8988T (cell line): ENCODE results near the gene HOMER3.

Source experiments
- DNase-seq: peaks from one replicate; pipeline ENCODE4 v3.0.0; 2011

HOMER3 gene

DNA sequence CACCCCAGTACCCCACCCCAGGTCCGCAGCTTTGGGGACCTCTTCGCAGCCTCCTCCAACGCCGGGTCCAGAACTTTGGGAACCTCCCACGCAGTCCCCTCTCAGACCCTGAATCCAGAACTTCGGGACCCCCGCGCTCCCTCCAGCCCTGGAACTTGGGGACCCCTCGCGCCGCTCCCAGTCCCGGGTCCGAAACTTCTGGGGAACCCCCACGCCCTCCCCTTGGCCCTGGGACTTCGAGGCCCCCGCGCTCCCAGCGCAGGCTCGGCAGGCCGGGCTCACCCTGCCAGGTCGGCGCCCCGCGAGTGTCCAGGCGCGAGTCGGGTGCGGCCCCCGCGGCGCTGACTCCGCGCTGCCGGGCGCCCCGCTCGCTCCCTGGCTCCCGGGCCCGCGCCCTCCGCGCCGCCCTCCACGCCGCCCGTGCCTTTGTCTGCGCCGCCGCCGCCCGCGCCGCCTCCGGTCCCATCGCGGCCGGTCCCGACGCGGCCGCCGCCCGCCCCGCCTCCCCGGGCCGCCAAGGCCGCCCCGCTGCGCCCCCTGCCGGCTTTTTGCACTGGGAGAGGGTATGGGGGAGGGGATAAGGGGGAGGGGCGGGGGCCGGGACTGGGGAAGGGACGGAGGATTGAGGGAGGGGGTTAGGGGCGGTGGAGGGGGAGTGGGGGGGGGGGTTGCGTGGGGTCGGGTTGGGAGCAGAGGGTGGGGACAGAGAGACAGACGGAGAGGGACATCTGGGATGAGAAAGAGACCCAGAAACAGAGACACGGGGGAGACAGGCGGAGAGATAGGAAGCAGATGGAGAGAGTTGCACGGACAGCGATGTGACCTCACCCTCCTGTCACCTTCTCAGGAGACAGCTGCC is at the start of gene HOMER3:
Gene HOMER3, minus strand, starts transcription at position 449 of the 859 bp plus-strand sequence. CDS start 2,235 bp downstream, outside the sequence.
- peak; percentile 94 for DNase-seq

DNA sequence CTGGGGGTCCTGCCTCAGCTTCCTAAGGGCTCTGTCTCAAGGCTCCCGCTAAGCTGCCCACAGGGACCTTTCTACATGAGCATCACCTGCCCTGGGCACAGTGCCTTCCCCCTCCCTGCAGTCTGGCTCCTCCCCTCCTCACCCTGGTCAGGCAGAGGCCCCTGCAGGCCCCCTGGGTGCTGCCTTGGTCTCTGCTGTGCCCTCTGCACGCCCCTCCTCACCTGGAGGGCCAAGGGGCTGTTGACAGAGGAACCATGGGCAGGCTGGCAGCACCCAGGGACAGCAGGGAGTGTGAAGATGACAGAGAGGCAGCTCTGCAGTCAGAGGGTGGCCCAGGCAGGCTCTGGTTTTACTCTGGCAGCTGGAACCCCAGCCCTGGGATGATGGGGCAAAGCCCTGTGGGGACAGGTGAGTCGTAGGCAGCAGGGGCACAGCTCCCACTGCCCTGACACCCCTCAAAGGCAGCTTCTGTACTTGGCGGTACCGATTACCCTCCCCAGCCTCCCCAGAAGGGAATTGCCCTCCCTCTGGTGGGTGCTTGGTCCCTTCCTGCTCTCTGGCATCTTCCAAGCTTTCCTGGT is 49.2 kb upstream of the HOMER3 start:
- no peak for DNase-seq

DNA sequence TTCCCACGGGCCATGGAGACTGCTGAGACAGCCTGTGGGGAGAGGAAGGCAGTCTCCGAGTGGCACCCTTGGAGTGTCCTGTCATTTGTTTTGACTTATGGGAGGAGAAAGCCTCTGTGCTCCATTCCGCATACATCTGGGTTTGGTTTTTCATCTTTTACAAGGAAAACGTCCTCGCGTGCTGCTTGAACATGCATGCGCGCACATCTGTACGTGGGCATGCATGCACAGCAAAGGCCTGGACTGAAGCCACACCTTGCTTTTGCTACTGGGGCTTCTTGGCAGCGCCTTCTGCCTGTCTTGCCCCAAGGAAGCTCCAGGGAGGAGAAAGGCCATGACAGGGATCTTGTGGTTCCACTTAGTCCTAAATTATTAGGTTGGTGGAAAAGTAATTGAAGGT is 48.3 kb upstream of the HOMER3 start:
- DNase-seq, result no peak

DNA sequence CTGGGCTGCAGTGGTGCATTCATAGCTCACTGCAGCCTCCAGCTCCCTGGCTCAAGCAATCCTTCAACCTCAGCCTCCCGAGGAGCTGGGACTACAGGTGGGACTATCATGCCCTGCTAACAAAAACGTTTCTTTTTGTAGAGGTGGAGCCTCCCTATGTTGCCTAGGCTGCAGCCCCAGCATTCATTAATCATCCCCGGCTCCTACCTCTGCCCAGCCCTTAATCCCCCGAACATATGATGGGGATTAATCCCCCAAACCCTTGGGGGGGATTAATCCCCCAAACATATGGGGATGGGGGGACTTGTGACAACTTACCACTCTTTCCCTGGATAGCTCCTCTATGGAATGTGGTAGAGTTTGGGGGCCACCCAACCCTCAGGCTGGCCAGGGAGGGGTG is 46.4 kb upstream of the HOMER3 start:
- no peak for DNase-seq

DNA sequence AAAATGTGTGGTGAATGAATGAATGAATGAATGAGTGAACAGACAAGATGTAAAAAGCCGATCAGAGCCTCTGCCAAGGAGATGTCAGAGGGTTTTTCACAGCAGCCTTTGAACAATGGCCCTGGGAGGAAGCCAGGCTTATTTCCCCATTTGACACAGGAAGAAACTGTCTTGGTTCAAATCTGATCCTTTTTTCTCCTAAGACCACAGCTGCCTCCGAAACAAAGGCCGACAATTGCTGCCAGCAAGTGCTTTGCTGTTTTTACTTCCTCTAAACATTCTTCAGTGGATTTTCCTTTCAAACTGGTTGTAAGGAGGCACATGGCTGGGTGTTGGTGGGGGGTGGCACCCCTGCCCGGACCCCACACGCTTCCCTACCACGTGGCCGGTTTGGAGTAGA is 44.2 kb upstream of the HOMER3 start:
- no peak for DNase-seq

DNA sequence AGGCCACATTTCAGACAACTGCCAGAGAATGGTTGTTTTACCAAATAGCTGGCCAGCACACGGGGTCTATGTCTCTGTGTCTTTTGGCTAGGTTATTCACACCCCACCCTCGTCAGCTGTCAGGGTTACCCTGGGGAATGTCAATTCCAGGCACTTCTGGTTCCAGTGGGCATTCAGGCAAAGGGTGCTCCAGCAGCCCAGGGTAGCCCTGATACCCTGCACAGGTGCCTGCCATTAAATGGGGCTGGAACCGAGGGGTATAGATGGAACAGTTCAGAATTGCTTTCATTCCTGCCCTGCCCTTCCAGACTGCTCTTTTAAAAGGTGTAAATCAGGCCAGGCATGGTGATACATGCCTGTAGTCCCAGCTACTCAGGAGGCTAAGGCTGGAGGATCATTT is 43.2 kb upstream of the HOMER3 start:
- DNase-seq, result no peak

DNA sequence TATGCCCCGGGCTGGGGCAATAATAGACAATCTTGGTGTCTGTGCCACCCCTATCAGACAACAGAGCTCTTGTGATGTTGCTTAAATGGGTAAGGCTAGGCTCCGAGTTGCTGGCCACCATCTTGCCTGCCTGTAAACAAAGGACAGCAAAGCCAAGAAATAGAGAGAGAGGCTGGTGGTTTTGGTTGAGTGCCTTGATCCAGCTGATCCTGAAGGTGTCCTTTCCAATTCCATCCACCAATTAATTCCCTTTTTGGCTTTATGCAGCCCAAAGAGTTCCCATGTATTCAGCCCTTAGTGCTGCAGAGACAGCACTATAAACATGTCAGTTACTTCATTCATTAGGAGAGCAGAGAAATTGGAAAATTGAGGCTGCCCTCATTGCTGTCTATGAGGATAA is 41.7 kb upstream of the HOMER3 start:
- DNase-seq, result no peak

DNA sequence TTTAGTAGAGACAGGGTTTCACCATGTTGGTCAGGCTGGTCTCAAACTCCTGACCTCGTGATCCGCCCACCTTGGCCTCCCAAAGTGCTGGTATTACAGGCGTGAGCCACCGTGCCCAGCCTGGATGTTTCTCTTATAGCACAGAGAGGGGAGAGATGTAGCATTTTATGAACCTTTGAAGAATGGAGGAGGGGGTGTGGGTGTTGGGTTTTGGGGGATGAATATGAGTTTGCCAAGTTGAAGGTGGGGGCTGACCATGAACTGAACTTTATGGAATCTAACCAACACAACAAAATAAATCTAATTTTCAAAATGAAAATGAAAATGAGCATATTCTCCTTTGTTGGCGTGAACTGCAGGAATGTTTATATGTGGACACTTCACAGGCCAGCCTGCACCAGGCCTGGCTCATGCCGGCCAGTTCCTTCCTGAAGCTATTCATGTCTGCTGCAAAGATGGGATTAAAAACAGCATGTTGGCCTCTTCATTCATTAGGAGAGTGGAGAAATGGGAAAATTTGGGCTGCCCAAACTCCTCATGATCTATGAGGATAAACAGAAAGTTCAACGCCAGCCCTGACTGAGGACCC is 39.5 kb upstream of the HOMER3 start:
- DNase-seq, result no peak

DNA sequence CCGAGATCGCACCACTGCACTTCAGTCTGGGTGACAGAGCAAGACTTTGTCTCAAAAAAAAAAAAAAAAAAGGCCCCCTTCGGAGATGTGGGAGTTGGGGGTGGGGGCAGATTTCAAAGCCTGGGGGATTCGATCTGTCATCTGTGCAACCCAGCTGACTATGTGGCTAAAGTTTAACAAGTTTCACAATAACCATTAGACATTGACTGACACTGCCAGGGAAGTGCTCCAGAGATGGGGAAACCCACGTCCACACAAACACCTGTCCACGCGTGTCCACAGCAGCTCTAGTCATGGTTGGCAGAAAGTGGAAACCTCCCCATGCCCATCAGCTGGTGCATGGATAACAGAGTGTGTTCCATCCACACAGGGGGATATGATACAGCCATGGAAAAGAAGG is 37.6 kb upstream of the HOMER3 start:
- no peak for DNase-seq

DNA sequence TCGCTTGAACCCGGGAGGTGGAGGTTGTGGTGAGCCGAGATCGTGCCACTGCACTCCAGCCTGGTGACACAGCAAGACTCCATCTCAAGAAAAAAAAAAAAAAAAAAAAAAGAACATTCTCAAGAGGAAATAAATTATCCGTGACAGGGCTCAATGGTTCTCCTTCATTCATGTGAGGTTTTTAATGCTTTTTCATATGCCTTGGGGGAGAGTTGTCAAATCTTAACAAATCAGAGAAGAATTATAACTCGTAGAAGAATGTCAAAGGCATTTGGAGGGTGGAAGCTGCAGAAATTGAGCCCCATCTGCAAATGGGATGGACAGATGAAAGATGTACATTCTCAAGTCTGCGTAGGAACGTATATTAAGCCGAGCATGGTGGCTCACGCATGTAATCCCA is 34.9 kb upstream of the HOMER3 start:
- DNase-seq, result no peak

DNA sequence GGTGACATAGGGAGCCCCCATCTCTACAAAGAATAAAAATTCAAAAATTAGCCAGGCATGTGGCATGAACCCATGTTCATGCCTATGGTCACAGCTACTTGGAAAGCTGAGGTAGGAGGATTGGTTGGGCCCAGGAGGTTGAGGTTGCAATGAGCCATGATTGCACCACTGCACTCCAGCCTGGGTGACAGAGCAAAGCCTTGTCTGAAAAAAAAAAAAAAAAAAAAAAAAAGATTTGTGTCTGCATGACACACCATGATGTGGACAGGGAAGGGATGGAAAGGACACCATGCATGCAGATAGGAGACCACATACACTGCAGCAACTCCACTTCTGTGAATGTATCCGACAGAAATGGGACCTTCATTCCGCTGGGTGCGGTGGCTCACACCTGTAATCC is 34.0 kb upstream of the HOMER3 start:
- DNase-seq, result no peak

DNA sequence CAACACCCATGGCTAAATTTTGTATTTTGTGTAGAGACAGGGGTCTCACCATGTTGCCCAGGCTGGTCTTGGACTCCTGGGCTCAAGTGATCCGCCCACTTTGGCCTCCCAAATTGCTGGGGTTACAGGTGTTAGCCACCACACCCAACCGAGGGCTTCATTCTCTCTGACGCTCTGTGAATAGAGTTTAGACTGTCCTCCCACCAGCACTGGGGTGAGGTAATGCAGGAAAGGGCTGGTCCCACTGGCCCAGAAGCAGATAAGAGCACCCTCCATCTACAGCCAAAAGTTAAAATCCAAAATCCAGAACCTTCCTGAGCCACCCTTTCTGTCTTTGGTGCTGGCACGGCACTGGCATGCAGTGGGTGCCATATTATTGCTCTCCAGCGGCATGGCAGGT is 31.8 kb upstream of the HOMER3 start:
- DNase-seq, result no peak

DNA sequence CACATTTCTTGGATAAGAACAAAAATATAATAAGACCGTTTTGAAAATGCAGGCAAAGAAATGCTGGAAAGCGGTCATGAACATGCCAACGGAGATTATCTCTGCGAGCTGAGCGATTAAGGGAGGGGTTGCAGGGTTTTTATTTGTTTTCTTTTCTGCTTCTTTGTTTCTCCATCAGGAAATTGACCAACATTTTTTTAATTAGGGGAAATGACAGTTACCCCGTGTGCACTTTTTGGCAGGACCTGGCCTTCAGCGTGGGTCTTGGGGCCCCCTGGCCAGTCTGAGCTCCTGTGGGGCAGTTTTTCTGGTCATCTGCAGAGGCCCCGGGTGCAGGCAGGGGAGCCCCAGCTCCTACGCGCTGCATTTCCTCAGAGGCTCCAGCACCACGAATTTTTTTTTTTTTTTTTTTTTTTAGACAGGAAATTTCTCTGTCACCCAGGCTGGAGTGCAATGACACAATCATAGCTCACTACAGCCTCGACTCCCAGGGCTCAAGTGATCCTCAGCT is 31.3 kb upstream of the HOMER3 start:
- DNase-seq, result no peak

DNA sequence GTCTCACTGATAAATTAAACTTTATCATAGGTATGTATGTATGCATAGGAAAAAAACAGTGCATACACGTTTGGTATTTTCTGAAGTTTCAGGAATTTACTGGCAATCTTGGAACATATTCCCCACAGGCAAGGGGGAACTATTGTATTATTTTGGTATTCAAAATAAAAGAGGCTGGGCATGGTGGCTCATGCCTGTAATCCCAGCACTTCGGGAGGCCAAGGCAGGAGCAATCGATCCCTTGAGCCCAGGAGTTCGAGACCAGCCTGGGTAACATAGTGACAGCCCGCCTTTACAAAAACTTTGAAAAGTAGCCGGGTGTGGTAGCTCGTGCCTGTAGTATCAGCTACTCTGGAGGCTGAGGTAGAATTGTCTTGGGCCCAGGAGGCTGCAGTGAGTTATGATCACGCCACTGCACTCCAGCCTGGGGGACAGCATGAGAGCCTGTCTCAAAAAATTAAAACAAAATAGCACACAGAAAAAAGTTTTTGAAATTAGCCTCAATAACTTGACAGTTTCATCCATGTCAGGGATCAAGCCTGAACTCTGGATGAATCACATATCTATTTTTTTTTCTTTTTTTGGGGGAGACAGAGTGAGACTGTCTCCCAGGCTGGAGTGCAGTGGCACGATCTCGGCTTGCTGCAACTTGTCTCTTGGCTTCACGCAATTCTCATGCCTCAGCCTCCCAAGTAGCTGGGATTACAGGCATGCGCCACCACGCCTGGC is 29.1 kb upstream of the HOMER3 start:
- DNase-seq, result no peak

DNA sequence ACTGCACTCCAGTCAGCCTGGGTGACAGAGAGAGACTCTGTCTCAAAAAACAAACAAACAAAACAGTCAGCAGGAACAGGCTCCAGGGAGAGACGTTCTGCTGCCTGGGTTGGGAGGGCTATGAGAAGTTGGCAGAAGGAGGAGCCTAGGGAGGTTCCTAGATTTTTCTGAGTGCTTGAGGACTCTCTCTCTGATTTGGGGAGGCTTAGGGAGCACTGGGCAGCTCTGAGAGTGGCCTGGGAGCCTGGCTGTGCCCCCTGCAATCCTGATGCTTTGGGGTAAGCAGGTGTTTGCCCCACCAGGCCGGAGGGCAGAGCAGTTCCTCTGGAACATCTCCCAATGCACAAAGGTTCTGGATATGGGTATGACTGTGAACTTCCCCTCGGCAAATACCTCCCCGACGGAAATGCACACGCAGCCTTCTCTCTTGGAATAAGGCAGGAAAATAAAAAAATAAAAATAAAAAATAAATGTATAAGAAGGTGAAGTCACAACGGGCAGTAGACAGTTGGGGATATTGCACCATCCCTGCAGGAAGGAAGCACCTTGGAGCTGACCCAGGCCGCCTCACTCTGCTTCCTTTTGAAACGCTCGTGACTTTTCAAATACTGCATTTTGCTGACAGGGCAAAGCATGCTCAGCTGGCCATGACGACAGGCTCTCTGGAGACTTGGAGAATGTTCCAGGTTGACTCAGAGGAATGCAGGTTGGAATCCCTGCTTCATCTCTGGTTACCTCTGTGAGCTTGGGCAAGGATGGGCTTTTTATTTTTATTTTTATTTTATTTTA is 26.5 kb upstream of the HOMER3 start:
- no peak for DNase-seq

DNA sequence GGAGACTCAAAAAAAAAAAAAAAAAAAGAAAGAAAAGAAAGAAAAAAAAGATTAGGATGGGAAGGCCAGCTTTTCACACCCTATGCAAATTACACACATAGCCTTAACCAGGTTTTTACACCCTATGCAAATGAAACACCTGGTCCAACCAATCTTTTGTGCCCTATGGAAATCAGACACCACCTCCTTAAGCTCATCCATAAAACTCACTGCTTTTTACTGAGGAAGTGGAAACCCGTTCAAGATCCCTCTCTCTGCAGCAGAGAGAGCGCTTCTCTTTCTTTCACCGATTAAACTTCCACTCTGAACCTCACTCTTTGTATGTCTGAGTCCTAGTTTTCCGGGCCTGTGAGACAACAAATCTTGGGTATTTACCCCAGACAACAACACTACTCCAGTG is 25.3 kb upstream of the HOMER3 start:
- DNase-seq, result no peak

DNA sequence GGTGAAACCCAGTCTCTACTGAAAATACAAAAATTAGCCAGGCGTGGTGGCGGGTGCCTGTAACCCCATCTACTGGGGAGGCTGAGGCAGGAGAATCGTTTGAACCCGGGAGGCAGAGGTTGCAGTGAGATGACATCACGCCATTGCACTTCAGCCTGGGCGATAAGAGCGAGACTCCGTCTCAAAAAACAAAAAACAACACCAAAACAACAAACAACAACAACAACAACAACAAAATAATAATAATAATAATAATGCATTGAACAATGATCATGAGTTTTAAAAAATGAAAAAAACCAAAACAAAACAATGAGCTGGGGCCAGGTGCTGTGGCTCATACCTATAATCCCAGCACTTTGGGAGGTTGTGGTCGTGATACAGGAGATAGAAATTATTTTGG is 23.1 kb upstream of the HOMER3 start:
- DNase-seq, result no peak

DNA sequence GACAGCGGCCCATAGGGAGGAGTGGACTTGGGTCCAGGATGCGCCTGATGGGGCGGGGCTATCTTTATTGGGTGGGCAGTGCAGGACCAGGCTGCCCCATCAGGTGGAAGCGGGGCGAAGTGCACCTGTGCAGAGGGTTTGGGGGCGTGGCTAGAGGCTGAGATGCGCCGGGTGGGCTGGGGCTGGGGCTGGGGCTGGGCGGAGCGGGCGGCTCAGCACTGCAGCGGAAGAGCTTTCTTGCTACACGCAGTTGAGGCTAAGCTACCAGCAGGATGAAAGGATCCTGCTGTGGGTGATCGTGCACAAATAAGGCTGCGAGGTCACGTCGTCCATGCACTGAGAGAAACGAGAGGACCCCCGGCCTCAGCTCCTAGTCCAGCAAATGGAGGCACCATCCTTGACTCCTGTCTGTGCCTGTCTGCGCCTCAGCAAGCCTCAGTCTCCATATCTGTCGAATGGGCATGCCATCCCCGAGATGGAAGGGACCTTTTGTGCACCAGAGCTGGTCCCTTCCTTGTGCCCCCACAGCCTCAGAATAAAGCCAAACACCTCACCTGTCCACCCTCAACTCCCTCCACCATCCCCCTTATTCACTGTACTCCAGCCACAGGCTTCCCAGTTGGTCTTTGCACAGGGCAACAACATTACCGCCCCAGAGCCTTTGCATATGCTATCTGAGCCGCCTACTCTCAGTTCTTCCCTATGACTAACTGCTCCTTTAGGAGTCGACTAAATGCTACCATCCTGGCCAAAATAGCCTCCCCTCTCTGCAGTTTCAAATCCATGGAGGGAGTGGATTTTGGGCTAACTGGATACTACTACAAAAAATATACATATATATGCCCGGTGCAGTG is 21.0 kb upstream of the HOMER3 start:
- DNase-seq, result no peak

DNA sequence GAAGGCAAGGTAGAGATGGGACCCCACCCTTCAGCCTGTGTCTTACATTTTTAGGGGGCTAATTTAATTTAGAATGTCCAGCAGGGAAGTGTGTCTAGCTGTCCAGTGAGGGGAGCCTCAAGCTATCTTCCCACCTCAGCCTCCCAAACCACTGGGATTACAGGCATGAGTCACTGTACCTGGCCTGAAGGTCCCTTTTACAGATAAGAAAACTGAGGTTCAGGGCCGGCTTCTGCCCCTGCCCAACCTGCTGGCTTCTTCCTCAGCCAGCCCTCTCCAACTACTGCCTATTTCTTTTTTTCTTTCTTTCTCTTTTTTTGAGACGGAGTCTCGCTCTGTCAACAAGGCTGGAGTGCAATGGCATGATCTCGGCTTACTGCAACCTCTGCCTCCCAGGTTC is 19.4 kb upstream of the HOMER3 start:
- DNase-seq, result no peak

DNA sequence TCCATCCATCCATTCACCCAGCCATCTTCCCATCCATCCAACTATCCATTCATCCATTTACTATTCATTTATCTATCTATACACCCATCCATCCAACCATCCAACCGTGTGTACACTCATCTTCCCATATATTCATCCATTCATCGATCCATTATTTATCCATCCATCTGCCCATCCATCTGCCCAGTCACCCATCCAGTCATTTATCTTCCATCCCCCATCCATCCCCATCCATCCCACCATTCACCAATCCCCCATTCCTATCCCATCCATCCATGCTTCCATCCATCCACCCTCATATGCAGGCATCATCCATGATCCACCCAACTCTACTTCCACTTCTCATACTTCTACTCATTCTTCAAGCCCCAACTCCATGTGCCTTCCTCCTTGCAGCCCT is 14.0 kb upstream of the HOMER3 start:
- no peak for DNase-seq

DNA sequence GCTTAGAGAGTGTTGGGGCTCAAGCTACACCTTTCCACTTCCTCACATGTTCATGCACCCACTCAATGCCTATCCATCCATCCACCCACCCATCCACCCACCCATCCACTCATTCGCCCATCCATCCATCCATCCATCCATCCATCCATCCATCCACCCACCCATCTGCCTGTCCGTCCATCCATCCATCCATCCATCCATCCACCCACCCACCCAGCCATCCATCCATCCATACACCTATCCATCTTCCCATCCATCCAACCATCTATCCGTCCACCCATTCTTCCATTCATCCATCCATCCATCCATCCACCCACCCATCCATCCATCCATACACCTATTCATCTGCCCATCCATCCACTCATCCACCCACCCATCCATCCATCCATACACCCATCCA is 13.1 kb upstream of the HOMER3 start:
- no peak for DNase-seq
